Measurements from ENCODE around the gene ALDOB. TPM values are rescaled to one million over a fixed set of nuclear protein-coding genes. Genes with fewer than 3 reads are reported as not detected.

The ALDOB gene
- total and polyA plus RNA-seq, 2 experiments from 2014 or later = not detected

- DNase-seq (ENCODE audit: low spot score) = no peak
- no peaks in the 10 kb centered on the region for H4K20me1 ChIP-seq (replicated peaks; ENCODE audit: insufficient read depth)
- no peak overlapping the region for H3K4me2 ChIP-seq
- TF ChIP-seq NANOG (IDR thresholded peaks at IDR 0.05; ENCODE audit: borderline replicate concordance) (no peak), ZNF331 (CRISPR knock-in tag; IDR thresholded peaks at IDR 0.05; ENCODE audit: low read depth) (no peak), CREB1 (CRISPR knock-in tag; IDR thresholded peaks at IDR 0.05; ENCODE audit: low read depth) (no peak)
- no peaks in the 10 kb centered on the region for H3K79me2 ChIP-seq (replicated peaks; ENCODE audit: insufficient read depth)
- no peak overlapping the region for H3K4me3 Mint-ChIP-seq
- H3F3A ChIP-seq (replicated peaks; ENCODE audit: low read depth) = no peaks in the 10 kb centered on the region
- H3K27me3 ChIP-seq (ENCODE audit: insufficient read depth) = no peaks in the 10 kb centered on the region
- H3K27ac ChIP-seq (ENCODE audit: low read depth) = no peak overlapping the region
- no peaks in the 10 kb centered on the region for H3K4me1 ChIP-seq (ENCODE audit: insufficient read depth)
- H3K4me1 Mint-ChIP-seq = peaks cover 6% of the 10 kb centered on the region; the same call in 2 of the 3 replicates
- H2AFZ ChIP-seq = no peak overlapping the region
- H3K27ac Mint-ChIP-seq = no peak overlapping the region
- H3K4me3 ChIP-seq = no peak overlapping the region
- H3K9me2 ChIP-seq (ENCODE audit: insufficient read depth) = no peaks in the 10 kb centered on the region; the same call in 1 of the 2 replicates
- no peaks in the 10 kb centered on the region for H3K27me3 Mint-ChIP-seq (ENCODE audit: insufficient read depth, low read depth, poor library complexity)
- H3K36me3 Mint-ChIP-seq (ENCODE audit: low read depth) = no peaks in the 10 kb centered on the region
- no peaks in the 10 kb centered on the region for H3K9me3 Mint-ChIP-seq
- no peak for ATAC-seq
- no peaks in the 10 kb centered on the region for H3K36me3 ChIP-seq (ENCODE audit: insufficient read depth)
Measured at GRCh38 chr9:101421653-101422065, 13.9 kb downstream of the ALDOB start.

GRCh38 chr9:101419863-101420262 lies 15.7 kb downstream of the ALDOB start:
- Histone ChIP-seq H3F3A (replicated peaks; ENCODE audit: low read depth) (no peaks in the 10 kb centered on the region), H3K27me3 (ENCODE audit: insufficient read depth) (no peaks in the 10 kb centered on the region), H3K27ac (ENCODE audit: low read depth) (no peak overlapping the region), H2AFZ (no peak overlapping the region), H3K4me2 (no peak overlapping the region), H3K4me3 (no peak overlapping the region), H3K9me2 (ENCODE audit: insufficient read depth) (no peaks in the 10 kb centered on the region; the same call in 1 of the 2 replicates), H4K20me1 (replicated peaks; ENCODE audit: insufficient read depth) (no peaks in the 10 kb centered on the region), H3K4me1 (ENCODE audit: insufficient read depth) (no peaks in the 10 kb centered on the region), H3K79me2 (replicated peaks; ENCODE audit: insufficient read depth) (no peaks in the 10 kb centered on the region), H3K36me3 (ENCODE audit: insufficient read depth) (no peaks in the 10 kb centered on the region)
- H3K4me1 Mint-ChIP-seq = peaks cover 6% of the 10 kb centered on the region; the same call in 2 of the 3 replicates
- DNase-seq (ENCODE audit: low spot score) (no peak), ATAC-seq (no peak)
- no peaks in the 10 kb centered on the region for H3K36me3 Mint-ChIP-seq (ENCODE audit: low read depth)
- no peaks in the 10 kb centered on the region; the same call in 2 of the 3 replicates for H3K9me3 Mint-ChIP-seq
- no peaks in the 10 kb centered on the region for H3K27me3 Mint-ChIP-seq (ENCODE audit: insufficient read depth, low read depth, poor library complexity)
- no peak overlapping the region for H3K4me3 Mint-ChIP-seq
- H3K27ac Mint-ChIP-seq = no peak overlapping the region
- TF ChIP-seq STAT1 (IDR thresholded peaks at IDR 0.05; ENCODE audit: unreplicated experiment) (no peak), CREB1 (CRISPR knock-in tag; IDR thresholded peaks at IDR 0.05; ENCODE audit: low read depth) (no peak), CTCF (conservative IDR thresholded peaks at IDR 0.05; ENCODE audit: low read depth in 2 of 2) (no peak), POLR2AphosphoS5 (IDR thresholded peaks at IDR 0.05; ENCODE audit: low read depth) (no peak), REST (IDR thresholded peaks at IDR 0.05; ENCODE audit: unreplicated experiment) (no peak), ZNF114 (CRISPR knock-in tag; IDR thresholded peaks at IDR 0.05) (no peak), EZH2 (IDR thresholded peaks at IDR 0.05; ENCODE audit: low read depth, unreplicated experiment) (no peak), ZNF331 (CRISPR knock-in tag; IDR thresholded peaks at IDR 0.05; ENCODE audit: low read depth) (no peak), EZH2phosphoT487 (IDR thresholded peaks at IDR 0.05; ENCODE audit: unreplicated experiment) (no peak), ZNF462 (CRISPR knock-in tag; IDR thresholded peaks at IDR 0.05) (no peak), NANOG (IDR thresholded peaks at IDR 0.05; ENCODE audit: borderline replicate concordance) (no peak)
